Kidney (tissue), 14 donors: ENCODE data around the gene MPL. TPM values are rescaled to one million over a fixed set of nuclear protein-coding genes. Genes with fewer than 3 reads are reported as not detected.

Experiments
- DNase-seq, 5 donors: peaks; one replicate each; pipeline ENCODE4 v3.0.0-alpha.2; 2013 to 2020
- FAIRE-seq: peaks from 2 replicates; lab custom pipeline; 2012; peaks lifted over from hg19 to GRCh38; lab: Jason Lieb, UNC
- H3K27ac ChIP-seq, 2 donors: one replicate each; pipeline ENCODE4 v1.7.0; 2013; ENCODE audit warnings: low read depth in 2 of 2, low read length in 2 of 2, inconsistent platforms in 1 of 2
- H3K27me3 ChIP-seq: one replicate; pipeline ENCODE4 v1.7.1; 2013; ENCODE audit warnings: low read length, inconsistent platforms; ENCODE audit not compliant: control insufficient read depth, insufficient read depth
- H3K36me3 ChIP-seq, 3 donors: one replicate each; pipeline versions ENCODE4 v1.7.0 to v1.7.1; 2013; ENCODE audit warnings: low read length in 3 of 3, control low read depth in 1 of 3, inconsistent platforms in 1 of 3; ENCODE audit not compliant: insufficient read depth in 3 of 3, control insufficient read depth in 2 of 3
- H3K4me1 ChIP-seq, 3 donors: one replicate each; pipeline versions ENCODE4 v1.7.0 to v1.7.1; 2013; ENCODE audit warnings: low read length in 3 of 3, inconsistent platforms in 1 of 3, low read depth in 1 of 3; ENCODE audit not compliant: control insufficient read depth in 2 of 3, insufficient read depth in 2 of 3
- H3K4me3 ChIP-seq, 3 donors: one replicate each; pipeline versions ENCODE4 v1.7.0 to v1.8.1; 2013; ENCODE audit warnings: low read length in 3 of 3, control low read depth in 1 of 3, inconsistent platforms in 1 of 3
- H3K9ac ChIP-seq, 3 donors: one replicate each; pipeline versions ENCODE4 v1.7.0 to v1.7.1; 2013; ENCODE audit warnings: low read length in 3 of 3, control low read depth in 1 of 3, inconsistent platforms in 1 of 3
- H3K9me3 ChIP-seq, 3 donors: one replicate each; pipeline versions ENCODE4 v1.7.0 to v1.7.1; 2013; ENCODE audit warnings: low read length in 3 of 3, control low read depth in 1 of 3, inconsistent platforms in 1 of 3; ENCODE audit not compliant: control insufficient read depth in 2 of 3, insufficient read depth in 1 of 3
- intact Hi-C: fragments of 100-400 bp; cut with DNase I; formaldehyde crosslinking; loops from one replicate; pipeline ENCODE4 v1.11.1; 2022
- polyA plus RNA-seq: library from polyadenylated mRNA; stranded (reverse); fragments of 350-450 nt; fragmentation: Illumina TruSeq; extraction: RNeasy Lipid Tissue Mini Kit (QIAGEN cat#74804); gene quantifications from one replicate; pipeline ENCODE4 v1.2.3, GENCODE V29; 2014; ENCODE audit warnings: low read depth, low replicate concordance; ENCODE audit not compliant: insufficient read depth
- total RNA-seq: library from RNA; stranded (reverse); fragmentation: NEBNext Ultra II Directional; extraction: Animal tissue kit (Norgen Biotek cat#: 25700); gene quantifications from one replicate; pipeline ENCODE4 v1.2.1, GENCODE V29; 2021
- TF ChIP-seq, protein P1 (sequence below): IDR thresholded peaks from 3 replicates; pipeline ENCODE4 v1.5.1; 2012; ENCODE audit warnings: mild to moderate bottlenecking, moderate library complexity, borderline replicate concordance; ENCODE audit not compliant: insufficient read depth; ENCODE audit errors: extremely low read depth
- donor health status: control.
- donor health status: control.
- donor health status: control.
- donor health status: control.
- donor health status: control.
- donor health status: DM: yes; HTN: yes; CAD: no.
- donor health status: Normal renal cell carcinoma (clear cell type).

The MPL gene
- total and polyA plus RNA-seq, 2 donors from 2014 or later, result 0.25 TPM; not detected in 1

DNA sequence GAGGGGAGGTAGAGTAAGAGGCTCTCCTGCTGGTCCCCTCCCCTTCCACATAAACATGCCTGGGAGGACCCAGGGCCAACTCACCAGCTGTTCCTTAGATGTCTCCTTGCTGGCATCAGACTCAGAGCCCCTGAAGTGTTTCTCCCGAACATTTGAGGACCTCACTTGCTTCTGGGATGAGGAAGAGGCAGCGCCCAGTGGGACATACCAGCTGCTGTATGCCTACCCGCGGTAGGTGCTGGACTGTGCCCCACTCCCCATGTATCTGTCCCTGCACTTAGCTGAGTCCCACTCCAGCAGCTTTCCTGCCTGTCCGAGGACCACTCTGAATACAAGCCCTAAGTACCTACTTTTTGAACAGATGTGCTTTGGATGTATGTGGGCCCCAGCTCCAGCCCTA, 383 bp downstream of the MPL start:
- Histone ChIP-seq H3K36me3 (no peaks in the 10 kb centered on the region), H3K27me3 (no peaks in the 10 kb centered on the region), H3K4me1 (no peaks in the 10 kb centered on the region), H3K9ac (no peak overlapping the region), H3K4me3 (no peak overlapping the region), H3K9me3 (no peaks in the 10 kb centered on the region), H3K27ac (no peak overlapping the region)
- TF ChIP-seq, protein P1, sequence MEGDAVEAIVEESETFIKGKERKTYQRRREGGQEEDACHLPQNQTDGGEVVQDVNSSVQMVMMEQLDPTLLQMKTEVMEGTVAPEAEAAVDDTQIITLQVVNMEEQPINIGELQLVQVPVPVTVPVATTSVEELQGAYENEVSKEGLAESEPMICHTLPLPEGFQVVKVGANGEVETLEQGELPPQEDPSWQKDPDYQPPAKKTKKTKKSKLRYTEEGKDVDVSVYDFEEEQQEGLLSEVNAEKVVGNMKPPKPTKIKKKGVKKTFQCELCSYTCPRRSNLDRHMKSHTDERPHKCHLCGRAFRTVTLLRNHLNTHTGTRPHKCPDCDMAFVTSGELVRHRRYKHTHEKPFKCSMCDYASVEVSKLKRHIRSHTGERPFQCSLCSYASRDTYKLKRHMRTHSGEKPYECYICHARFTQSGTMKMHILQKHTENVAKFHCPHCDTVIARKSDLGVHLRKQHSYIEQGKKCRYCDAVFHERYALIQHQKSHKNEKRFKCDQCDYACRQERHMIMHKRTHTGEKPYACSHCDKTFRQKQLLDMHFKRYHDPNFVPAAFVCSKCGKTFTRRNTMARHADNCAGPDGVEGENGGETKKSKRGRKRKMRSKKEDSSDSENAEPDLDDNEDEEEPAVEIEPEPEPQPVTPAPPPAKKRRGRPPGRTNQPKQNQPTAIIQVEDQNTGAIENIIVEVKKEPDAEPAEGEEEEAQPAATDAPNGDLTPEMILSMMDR, result no peak
- FAIRE-seq, result no peak
- intact Hi-C loops, result no loop called here
- no peak for DNase-seq

DNA sequence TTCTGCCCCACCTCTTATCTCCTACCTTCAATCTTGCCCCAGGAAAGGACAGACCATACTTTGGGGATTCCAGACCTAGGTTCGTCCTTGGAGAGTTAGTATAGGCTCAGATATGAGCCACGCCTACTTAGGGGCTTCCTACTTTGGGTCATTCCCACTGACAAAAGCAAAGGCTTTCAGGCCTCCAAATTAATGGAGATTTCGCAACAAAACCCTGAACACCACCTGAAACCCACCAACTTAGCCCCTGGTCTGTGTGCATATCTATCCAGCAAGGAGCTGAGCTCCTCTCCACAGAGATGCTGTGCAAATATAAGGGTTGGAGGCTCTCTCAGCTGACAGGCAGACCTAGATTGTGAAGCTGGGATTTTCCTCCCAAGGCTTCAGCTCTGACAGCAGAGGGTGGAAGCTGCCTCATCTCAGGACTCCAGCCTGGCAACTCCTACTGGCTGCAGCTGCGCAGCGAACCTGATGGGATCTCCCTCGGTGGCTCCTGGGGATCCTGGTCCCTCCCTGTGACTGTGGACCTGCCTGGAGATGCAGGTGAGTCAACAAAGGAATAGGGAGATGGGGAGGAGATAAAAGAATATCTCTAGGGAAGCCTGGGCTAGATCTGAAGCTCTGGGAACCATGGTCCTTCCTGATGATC, 2.1 kb downstream of the MPL start:
- Histone ChIP-seq H3K36me3 (no peaks in the 10 kb centered on the region), H3K27ac (no peak overlapping the region), H3K27me3 (no peaks in the 10 kb centered on the region), H3K9ac (no peak overlapping the region), H3K4me1 (no peaks in the 10 kb centered on the region), H3K4me3 (no peak overlapping the region), H3K9me3 (no peaks in the 10 kb centered on the region)
- intact Hi-C loops, result no loop called here
- TF ChIP-seq, protein P1, result no peak
- no peak for DNase-seq
- no peak for FAIRE-seq

DNA sequence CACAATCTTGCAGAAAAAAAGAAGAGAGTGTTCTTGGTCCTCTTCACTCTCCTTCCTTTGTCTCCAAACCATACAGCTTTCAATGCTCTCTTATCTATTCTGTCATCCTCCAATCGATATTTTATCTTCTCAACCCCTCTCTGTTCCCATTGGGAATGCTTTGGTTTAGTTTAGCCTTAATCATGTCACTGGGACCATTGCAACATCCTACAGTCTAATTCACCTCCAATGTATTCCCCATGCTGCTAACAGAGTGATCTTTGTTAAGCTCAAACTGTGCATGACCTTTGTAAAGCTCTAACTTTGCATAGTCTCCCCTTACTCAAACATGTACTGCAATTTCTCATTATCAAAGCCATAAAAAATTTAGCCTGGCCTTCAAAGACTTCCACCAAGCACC, 2.9 kb downstream of the MPL start:
- H3K27ac ChIP-seq, result no peak overlapping the region
- TF ChIP-seq, protein P1, result no peak
- no peak overlapping the region for H3K9ac ChIP-seq
- no peak overlapping the region for H3K4me3 ChIP-seq
- DNase-seq (no peak), FAIRE-seq (no peak)
- H3K27me3 ChIP-seq, result no peaks in the 10 kb centered on the region
- intact Hi-C loops, result no loop called here
- H3K4me1 ChIP-seq, result no peaks in the 10 kb centered on the region
- H3K9me3 ChIP-seq, result no peaks in the 10 kb centered on the region
- H3K36me3 ChIP-seq, result no peaks in the 10 kb centered on the region
